HG03175 (cell line): Measurements from ENCODE around the gene SLC39A11.
"Not testable (repeated sequence)": the region's sequence is repeated elsewhere in the genome, so short reads cannot be mapped to it uniquely, and the experiment has no call there.

ENCODE experiments used
- ATAC-seq: cut with Tn5 transposase; IDR thresholded peaks from one replicate; pipeline ENCODE4 v1.9.1; 2021; ENCODE audit warnings: mild to moderate bottlenecking, moderate library complexity; ENCODE audit not compliant: unreplicated experiment

The SLC39A11 gene

DNA sequence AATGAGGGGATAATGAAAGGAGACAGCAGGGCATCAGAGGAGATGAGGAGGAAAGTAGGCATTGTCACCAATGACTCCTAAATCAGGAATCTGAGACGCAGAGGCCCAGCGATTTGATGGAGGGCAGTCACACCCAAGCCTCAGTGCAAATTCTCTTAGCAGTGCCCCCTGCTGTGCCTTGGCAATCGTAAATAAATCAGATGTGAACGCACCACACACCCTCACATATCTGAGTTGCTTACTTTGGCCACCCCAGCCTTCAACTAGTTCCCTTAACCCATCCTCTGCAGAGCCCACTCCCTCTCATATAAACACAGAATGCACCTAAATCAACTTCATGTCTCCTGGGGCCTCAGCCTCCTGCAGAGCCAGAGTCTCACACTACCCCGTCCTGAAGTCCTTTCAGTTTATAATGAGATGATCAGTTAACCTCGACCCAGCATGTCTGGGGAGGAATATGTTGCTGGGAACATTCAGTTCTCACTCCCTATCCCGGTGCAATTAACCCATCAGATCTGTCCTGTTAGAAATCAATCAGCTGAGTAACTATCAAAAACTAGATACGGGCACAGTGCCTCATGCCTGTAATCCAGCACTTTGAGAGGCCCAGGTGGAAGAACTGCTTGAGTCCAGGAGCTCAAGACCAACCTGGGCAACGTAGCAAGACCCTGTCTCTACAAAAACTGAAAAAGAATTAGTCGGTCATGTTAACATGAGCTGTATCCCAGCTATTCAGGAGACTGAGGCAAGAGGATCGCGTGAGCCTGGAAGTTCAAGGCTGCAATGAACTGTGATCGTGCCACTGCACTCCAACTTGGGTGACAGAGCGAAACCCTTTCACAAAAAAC lies 78.4 kb downstream of the SLC39A11 start:
- ATAC-seq = no peak

DNA sequence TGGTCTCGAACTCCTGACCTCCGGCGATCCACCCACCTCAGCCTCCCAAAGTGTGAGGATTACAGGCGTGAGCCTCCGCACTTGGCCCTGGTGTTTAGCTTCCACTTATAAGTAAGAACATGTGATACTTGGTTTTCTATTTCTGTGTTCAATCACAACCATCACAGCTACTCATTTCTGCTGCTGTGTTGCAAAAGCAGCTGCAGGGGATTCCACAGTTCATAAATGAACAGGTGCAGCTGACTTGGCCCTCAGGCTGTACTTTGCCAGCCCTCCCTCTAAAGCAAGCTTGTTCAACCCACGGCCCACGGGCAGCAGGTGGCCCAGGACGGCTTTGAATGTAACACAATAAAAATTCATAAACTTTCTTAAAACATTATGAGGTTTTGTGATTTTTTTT lies 79.2 kb downstream of the SLC39A11 start:
- ATAC-seq = no peak

DNA sequence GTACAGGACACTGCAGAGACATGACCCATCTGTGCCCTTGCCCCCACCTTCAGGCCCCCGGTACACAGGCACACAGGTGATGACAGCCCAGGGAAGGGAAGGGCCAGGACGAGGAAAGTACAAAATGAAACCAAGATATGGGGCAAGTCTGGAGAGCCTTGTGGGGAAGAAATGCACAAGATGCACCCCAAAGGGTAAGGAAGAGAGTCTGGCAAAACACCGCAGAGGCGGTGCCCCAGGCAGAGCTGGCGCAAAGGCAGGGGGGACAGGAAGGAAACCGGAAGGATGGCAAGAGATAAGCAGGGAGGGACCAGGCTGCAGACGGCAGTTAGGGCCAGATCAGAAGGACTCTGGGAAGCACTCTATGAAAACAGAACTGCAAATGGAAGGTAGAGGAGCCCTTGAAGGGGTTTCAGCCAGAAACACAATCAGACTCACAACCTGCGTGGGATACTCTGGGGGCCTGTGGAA lies 81.4 kb downstream of the SLC39A11 start:
- no peak for ATAC-seq

DNA sequence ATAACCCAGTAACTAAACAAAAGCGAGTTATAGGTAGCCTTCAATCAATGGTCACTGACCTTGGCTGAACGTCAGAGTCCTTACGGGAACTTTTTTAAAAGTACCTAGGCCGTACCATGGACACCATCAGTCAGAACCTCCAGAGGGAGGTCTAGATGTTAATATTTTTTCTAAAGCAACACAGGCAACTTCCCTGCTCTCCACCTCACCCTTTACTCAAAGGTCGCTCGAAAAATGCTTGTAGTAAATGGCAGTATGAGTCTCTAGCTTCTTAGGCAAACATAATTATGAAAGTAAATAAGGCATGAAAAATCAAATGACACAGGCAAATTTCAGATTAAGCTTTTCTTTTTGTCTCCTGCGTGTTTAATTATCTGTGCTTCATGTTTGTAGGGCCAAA lies 82.1 kb downstream of the SLC39A11 start:
- no peak for ATAC-seq

DNA sequence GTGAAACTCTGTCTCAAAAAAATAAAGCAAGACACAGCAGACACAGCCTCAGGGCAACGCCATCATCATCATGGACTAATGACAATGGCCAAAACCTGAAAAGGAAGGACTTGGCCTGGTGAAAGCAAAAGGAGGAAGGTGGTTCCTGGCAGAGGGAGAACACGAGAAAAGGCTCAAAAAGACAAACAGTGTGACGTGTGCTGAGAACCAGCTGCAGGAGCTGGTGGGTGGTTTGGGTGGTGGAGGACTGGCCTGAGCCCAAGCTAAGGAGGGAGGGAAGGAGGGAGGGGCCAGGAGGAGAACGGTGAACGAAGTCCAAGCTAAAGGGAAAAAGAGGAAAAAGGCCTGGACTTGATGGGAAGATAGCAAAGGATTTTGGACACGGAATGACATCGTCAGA lies 85.1 kb downstream of the SLC39A11 start:
- ATAC-seq = no peak

DNA sequence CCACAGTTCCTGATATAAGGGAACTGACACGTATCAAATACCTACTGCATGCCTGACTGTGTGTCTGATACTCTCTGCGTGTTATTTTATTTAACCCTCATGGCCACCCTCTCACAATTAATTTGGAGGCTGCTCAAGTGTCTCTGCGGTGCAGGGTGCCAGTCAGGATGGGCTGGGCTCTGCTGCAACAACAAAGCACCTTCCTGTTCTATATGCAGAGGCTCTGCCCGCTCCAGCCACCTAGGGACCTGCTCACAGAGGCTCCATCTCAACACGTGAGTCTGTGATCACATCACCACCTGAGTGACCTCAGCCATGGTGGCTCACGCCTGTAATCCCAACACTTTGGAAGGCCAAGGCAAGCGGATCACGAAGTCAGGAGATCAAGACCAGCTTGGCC lies 87.1 kb downstream of the SLC39A11 start:
- ATAC-seq = no peak

DNA sequence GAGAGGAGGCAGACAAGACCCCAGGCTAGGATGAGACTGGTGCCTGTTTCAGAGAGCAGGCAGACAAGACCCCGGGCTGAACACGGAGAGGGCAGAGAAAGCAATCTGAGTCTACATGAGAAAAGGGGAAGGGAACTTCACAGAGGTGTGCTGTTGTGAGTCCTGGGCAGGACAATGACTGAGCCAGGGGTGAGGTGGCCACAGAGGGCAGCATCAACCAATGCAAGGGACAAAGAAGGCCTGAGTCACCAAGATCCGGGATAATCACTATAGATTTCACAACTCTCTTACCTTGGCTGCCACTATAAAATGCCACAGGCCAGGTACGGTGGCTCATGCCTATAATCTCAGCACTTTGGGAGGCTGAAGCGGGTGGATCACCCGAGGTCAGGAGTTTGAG lies 89.0 kb downstream of the SLC39A11 start:
- ATAC-seq = no peak

DNA sequence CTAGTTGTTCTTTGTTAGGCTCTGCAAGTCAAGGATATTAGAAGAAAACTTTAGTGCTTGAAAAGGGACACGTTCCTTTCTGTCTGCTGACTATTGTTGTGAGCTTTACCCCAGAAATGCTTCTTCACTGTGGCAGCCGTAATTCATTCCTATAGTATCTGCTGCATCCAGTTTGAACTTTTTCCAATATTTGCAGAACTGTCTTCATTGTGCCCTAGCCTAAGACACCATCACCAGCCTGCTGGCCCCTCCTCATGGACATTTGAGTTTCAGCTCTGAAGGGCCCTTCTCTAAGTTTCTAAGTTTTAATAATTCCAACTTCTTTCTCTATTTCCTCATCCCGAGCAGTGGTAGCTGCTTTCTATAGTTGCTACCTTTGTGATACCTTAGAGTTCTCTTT lies 91.7 kb downstream of the SLC39A11 start:
- ATAC-seq = no peak

DNA sequence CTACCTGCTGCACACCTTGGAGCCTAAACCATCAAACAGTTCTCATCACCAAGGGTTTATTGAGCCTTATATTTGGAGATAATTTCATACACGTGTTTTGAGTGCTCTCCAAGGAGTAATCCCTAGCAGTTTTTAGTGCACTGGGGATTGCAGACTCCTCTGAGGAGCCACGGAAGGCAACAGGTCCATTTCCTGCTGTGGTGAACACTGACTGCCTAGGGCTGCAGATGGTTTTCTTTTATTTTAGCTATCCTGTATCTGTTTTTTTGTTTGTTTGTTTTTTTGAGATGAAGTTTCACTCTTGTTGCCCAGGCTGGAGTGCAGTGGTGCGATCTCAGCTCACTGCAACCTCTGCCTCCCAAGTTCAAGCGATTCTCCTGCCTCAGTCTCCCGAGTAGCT lies 93.0 kb downstream of the SLC39A11 start:
- ATAC-seq = not testable (repeated sequence)

DNA sequence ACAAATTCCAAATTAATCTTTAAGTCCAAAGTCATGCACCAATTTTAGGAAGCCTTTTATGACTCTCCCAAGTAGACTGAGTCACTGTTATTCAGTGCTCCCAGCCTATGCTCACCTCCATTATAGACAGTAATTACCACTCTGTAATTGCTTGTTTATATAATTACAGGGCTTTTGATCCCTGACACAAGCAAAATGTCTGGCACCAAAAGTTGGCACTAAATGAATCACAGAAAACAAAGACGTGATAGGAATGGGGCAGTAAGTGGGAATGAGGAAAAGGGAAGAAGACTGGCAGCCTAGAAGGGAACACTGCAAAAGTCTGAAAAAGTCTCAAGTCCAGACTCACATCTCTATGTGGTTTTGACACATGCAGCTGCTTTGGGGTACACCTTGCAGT lies 94.1 kb downstream of the SLC39A11 start:
- no peak for ATAC-seq

DNA sequence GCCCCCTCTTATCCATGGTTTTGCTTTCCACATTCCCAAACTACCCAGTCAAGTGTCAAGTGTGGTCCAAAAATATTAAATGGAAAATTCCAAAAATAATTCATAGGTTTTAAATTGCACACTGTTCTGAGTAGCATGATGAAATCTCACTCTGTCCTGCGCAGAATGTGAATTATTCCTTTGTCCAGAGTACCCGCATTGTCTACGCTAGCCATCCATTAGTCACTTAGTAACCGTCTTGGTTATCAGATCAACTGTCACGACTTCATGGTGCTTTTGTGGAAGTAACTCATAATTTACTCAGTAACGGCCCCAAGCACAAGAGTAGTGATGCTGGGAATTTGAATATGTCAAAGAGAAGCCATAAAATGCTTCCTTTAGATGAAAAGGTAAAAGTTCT lies 94.9 kb downstream of the SLC39A11 start:
- ATAC-seq = no peak

DNA sequence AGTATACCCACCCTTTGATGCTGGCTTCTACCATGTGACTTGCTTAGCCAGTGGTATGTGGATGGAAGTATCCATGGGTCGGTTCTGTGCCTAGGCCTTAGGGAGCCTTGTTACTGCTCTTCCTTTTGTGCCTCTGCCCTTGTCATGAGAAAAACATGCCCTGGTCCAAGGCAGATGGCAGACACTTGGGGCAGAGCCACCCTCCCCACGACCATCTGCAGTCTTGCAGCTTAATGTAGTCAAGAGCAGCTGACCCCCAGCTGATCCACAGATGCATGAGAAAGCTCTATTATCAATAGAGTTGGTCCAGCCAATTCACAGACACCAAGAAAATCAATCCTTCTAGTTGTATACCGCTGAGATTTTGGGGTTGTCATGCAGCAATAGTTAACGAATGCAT lies 95.7 kb downstream of the SLC39A11 start:
- ATAC-seq = no peak

DNA sequence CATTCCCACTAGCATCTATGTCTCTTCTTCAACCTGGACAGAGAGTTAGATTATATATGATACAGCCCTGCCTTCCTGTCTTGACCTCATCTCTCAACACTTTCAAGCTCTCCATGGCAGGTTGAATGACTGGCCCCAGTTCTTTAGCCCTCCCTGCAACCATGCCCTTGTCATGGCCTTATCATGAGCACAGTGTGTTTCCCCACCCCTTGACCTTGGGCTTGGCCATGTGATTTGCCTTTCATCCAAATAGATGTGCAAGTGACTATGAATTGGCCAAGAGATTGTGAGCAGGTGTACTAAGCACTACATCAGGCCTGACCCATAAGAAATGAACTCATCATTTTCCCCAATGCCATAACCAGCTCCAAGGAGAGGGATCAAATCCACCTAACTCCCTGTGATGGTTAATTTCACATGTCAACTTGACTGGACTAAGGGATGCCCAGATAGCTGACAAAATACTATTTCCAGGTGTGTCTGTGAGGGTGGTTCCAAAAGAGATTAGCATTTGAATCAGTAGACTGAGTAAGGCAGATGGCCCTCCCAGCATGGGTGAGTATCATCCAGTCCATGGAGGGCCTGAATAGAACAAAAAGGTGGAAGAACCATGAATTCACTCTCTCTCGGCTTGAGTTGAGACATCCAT lies 97.4 kb downstream of the SLC39A11 start:
- ATAC-seq = no peak

DNA sequence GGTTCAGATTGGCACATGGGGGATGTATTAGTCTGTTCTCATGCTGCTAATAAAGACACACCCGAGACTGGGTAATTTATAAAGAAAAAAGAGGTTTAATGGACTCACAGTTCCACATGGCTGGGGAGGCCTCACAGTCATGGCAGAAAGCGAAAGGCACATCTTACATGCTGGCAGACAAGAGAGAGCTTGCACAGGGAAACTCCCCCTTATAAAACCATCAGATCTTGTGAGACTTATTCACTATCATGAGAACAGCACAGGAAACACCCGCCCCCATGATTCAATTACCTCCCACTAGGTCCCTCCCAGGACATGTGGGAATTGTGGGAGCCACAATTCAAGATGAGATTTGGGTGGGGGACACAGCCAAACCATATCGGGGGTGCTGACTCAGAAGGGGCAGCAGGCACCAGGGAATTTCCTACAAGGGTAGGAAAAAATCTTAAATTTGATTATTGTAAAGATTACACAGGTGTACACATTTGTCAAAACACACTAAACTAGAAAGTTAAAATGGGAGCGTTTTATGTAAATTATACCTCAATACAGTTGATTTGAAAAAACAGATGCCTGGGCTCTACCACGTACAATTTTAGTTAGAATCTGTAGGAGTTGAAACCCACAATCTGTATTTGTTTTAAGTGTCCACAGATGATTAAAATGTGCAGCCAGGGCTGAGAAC lies 99.6 kb downstream of the SLC39A11 start:
- ATAC-seq = not testable (repeated sequence)

DNA sequence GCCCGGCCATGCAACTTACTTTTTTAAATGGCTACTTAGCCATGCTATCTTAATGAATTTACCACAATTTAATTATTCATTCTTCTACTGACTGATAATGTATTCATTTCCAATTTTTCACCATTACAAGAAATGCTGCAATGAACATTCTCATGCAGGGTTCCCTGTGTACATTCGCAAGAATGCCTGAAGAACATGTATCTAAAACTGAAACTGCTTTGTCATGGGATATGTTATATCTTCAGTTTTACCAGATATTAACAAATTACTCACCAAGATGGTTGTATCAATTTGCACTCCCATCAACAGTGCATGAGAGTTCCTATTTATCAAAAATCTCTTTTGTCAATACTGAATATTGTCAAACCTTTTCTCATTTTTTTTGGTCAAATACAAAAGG lies 100.8 kb downstream of the SLC39A11 start:
- no peak for ATAC-seq

DNA sequence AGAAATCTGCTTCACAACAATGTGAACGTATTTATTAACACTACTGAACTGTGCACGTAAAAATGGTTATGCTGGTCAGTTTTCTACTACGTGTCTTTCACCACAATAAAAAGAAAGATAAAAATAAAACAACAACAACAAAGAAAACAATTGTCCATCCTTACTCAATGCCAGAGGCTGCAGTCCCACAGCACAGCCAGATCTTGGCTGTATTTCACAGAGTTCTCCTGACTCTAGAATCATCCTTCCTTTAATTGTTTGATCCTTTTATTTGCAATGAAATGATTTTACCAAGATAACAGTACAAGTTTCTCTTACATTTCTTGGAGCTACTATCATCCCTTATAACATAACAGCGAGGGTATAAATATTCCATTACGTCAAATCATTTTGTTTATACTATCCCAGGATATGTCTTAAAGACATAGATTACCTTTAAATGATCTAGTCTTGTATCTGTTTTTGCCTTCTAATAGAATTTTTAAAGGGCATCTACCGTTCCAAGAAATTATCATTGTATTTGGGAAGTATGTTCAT lies 103.3 kb downstream of the SLC39A11 start:
- ATAC-seq = no peak

DNA sequence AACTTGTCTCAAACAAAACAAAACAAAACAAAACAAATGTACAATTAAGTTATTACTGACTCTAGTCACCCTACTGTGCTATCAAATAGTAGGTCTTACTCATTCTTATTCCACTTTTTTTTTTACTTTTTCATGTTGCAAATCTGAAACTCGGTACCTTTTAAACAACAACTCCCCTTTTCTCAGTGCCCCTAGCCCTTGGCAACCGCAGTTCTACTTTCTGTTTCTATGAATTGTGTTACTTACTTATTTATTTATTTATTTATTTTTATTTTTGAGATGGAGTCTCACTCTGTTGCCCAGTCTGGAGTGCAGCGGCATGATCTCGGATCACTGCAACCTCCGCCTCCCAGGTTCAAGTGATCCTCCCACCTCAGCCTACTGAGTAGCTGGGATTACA lies 104.0 kb downstream of the SLC39A11 start:
- ATAC-seq = no peak

DNA sequence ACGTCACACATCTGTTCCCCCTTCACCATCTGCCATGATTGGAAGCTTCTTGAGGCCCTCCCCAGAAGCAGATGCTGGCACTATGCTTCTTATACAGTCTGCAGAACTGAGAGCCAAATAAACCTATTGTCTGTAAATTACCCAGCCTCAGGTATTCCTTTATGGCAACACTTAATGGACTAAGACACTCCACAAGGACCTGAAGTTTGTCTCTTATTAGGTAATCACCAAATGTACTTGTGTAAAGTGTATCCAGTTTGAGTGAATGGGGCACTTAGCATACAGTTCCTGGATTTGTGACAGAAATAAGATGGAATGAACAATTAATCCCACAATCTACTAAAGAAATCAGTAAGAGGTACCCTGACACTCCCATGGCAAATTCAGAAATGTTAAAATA lies 105.3 kb downstream of the SLC39A11 start:
- ATAC-seq = no peak

DNA sequence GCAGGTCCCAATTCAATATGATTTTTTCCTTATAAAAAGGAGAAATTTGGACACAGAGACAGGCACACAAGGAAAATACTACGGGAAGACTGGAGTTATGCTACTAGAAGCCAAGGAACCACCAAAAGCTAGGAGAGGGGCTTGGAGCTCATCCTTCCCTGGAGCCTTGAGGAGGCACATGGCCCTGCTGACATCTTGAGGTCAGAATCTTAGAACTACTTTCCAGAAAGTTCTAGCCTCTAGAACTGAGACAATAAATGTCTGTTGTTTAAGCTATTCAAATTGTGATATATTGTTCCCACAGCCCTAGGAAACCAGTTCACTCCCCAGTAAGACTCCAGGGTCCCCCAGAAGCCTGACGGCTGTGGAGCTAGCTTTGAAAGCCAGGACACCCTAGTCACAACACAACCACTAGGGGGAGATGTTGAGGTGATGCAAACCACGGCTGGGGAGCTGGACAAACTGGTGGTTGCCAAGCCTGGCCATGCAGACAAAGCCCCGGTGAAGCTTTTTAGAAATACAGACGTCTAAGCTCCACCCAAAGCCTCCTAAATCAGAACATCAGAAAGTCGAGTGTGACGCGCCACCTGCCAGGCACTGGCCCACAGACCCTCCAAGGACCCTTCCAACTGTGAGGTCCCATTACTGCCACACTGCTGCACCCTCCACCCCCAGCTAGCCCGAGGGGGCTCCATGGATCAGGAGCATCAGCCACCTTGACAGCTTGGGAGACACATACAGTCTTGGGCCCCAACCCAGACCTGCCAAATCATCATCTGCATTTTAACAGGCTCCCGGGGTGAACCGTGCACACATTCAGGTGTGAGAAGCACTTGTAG lies 106.4 kb downstream of the SLC39A11 start:
- ATAC-seq = peak; percentile 92

DNA sequence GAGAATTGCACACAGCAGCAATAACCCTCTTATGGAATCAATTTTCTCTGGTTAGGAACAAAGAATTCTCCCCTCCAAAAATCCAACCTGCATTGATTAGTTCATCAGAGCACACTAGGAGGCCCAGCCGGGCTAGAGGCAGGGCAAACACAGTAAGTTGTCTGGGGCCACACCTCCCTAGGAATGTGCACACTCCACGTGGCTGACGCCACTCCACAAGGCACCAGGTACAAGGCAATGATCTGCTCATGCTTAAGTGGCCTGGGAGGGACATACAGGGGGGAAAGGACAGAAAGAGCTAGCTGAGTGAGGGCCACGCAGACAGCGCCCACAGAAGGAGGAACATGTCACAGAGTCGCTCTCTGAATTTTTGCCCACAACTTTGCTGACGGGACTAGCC lies 107.6 kb downstream of the SLC39A11 start:
- no peak for ATAC-seq
